Keratinocyte (primary cell): ENCODE results near the gene MTM1. TPM values are rescaled to one million over a fixed set of nuclear protein-coding genes. Genes with fewer than 3 reads are reported as not detected.

Experiments used
- DNase-seq: peaks from one replicate; pipeline ENCODE4 v3.0.0-alpha.2; 2011; ENCODE audit warnings: low read depth, missing footprints, low spot score
- FAIRE-seq: peaks from 2 replicates; lab custom pipeline; 2011; peaks lifted over from hg19 to GRCh38; lab: Jason Lieb, UNC
- H2AFZ ChIP-seq: 2 replicates; pipeline ENCODE4 v1.6.0; 2012; ENCODE audit warnings: low read length, control low read depth, inconsistent platforms; ENCODE audit not compliant: control insufficient read depth
- H3K27ac ChIP-seq: 2 replicates; pipeline ENCODE4 v1.5.1; 2011; ENCODE audit warnings: low read length; ENCODE audit not compliant: control insufficient read depth, insufficient read depth
- H3K27me3 ChIP-seq: 3 replicates; pipeline ENCODE4 v1.6.0; 2011; ENCODE audit warnings: low read length; ENCODE audit not compliant: control insufficient read depth, insufficient read depth; ENCODE audit errors: extremely low read depth
- H3K36me3 ChIP-seq, 2 experiments: 2 replicates in 1 of 2; 3 replicates in 1 of 2; pipeline ENCODE4 v1.5.1; 2011; ENCODE audit warnings: low read length in 2 of 2, mild to moderate bottlenecking in 1 of 2; ENCODE audit not compliant: control insufficient read depth in 2 of 2, insufficient read depth in 2 of 2; ENCODE audit errors: extremely low read depth in 1 of 2
- H3K4me1 ChIP-seq: 3 replicates; pipeline ENCODE4 v1.5.1; 2011; ENCODE audit warnings: low read length; ENCODE audit not compliant: control insufficient read depth, insufficient read depth; ENCODE audit errors: extremely low read depth
- H3K4me2 ChIP-seq: 3 replicates; pipeline ENCODE4 v1.6.0; 2011; ENCODE audit warnings: low read depth, low read length; ENCODE audit not compliant: control insufficient read depth, insufficient read depth; ENCODE audit errors: extremely low read depth
- H3K4me3 ChIP-seq, 3 experiments: fragments of 200-600 bp in 1 of 3; sonication (generic) in 1 of 3; 2 replicates in 2 of 3; 3 replicates in 1 of 3; pipeline ENCODE4 v1.5.1; 2011 to 2016; ENCODE audit warnings: low read length in 3 of 3, mild to moderate bottlenecking in 3 of 3, control low read depth in 2 of 3, inconsistent platforms in 1 of 3, low read depth in 1 of 3, mixed read lengths in 1 of 3, mixed run types in 1 of 3, moderate library complexity in 1 of 3; ENCODE audit not compliant: control insufficient read depth in 2 of 3, insufficient read depth in 2 of 3; ENCODE audit errors: extremely low read depth in 1 of 3
- H3K79me2 ChIP-seq: 2 replicates; pipeline ENCODE4 v1.6.0; 2012; ENCODE audit warnings: low read length; ENCODE audit not compliant: control insufficient read depth, insufficient read depth
- H3K9ac ChIP-seq: 3 replicates; pipeline ENCODE4 v1.6.0; 2011; ENCODE audit warnings: low read length; ENCODE audit not compliant: control insufficient read depth, insufficient read depth; ENCODE audit errors: extremely low read depth
- H3K9me1 ChIP-seq: 3 replicates; pipeline ENCODE4 v1.6.0; 2011; ENCODE audit warnings: low read length; ENCODE audit not compliant: control insufficient read depth, insufficient read depth; ENCODE audit errors: extremely low read depth
- H3K9me3 ChIP-seq: 2 replicates; pipeline ENCODE4 v1.5.1; 2012; ENCODE audit warnings: low read depth, low read length; ENCODE audit not compliant: control insufficient read depth
- H4K20me1 ChIP-seq: 3 replicates; pipeline ENCODE4 v1.6.0; 2011; ENCODE audit warnings: low read length; ENCODE audit not compliant: control insufficient read depth, insufficient read depth; ENCODE audit errors: extremely low read depth
- EZH2 ChIP-seq: IDR thresholded peaks from one replicate; pipeline ENCODE4 v1.6.1; 2012; ENCODE audit warnings: inconsistent platforms, mild to moderate bottlenecking, low read length, moderate library complexity
- dilution Hi-C: fragments of 300-500 bp; cut with MboI; formaldehyde crosslinking; loops from one replicate; pipeline ENCODE4 v1.7.0; 2020; ENCODE audit warnings: low sequenced_read_pairs; ENCODE audit not compliant: extremely low pct_ligation_motif_present
- polyA plus RNA-seq, 5 experiments: library from polyadenylated mRNA; depleted of rRNA in 3 of 5; stranded (reverse) in 3 of 5; stranded (forward) in 1 of 5; unstranded in 1 of 5; fragments of >200 nt; gene quantifications; 1 replicate in 1 of 5; 2 replicates in 3 of 5; 3 replicates in 1 of 5; pipeline versions ENCODE4 v1.2.1 to v1.2.3, GENCODE V29; 2011 to 2012; ENCODE audit warnings: missing spikeins in 2 of 5, low read depth in 1 of 5, low replicate concordance in 1 of 5
- TF ChIP-seq, protein P1 (sequence below), 3 experiments: IDR thresholded peaks in 1 of 3; conservative IDR thresholded peaks in 1 of 3; optimal IDR thresholded peaks in 1 of 3; 2 replicates in 2 of 3; 3 replicates in 1 of 3; pipeline versions ENCODE3 to v1.5.1; 2011; ENCODE audit warnings: low read length in 3 of 3, mild to moderate bottlenecking in 3 of 3, moderate library complexity in 2 of 3, control low read depth in 1 of 3, inconsistent platforms in 1 of 3; ENCODE audit not compliant: insufficient read depth in 2 of 3; ENCODE audit errors: extremely low read depth in 1 of 3

The MTM1 gene
- polyA plus RNA-seq, 1 donor (not counting 4 experiments of a cell fraction or from before 2014, with no cell fraction given) = 13.9 TPM

DNA sequence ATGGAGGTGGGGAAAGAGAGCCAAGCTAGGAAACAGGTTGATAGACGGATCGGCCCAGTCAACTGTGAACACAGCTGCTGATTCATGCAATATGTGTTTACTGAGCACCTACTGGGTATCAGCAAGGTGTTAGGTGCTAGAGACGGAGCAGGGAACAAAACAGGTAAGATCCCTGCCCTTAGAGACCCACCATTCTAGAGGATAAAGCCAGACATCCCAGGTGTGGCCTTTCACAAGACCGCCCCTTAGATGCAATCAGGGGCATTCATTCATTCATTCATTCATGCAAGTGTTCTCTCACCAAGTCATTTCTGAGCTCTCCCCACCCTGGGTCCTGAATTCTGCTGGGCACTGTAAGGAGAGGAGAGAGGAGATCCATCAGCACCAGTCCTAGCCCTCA, 20.2 kb upstream of the MTM1 start:
- FAIRE-seq = no peak

DNA sequence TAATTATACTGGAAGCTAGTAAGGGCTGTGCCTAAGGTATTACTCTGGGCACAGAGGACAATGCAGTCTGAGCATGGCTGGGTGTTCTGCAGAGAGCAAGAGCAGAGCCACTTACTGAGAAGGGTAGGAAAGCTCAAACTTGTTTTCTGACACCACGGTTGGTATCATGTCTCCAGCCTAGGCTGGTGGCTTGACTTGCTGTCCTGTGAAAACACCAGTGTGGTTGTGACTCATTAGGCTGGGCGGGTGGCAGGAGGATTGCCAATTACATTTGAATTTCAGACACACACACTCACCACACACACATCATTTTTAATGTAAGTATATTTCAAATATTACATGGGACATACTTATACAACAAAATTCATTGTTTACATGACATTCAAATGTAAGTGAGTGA, 19.7 kb upstream of the MTM1 start:
- no peaks in the 10 kb centered on the region for H3K9me1 ChIP-seq
- no peak overlapping the region for H3K27ac ChIP-seq
- FAIRE-seq = no peak
- no peak overlapping the region for H3K4me3 ChIP-seq
- H3K36me3 ChIP-seq = no peaks in the 10 kb centered on the region
- no peak overlapping the region for H3K4me2 ChIP-seq
- no peaks in the 10 kb centered on the region for H4K20me1 ChIP-seq
- no peaks in the 10 kb centered on the region for H3K79me2 ChIP-seq
- no peak for TF ChIP-seq EZH2
- TF ChIP-seq, protein P1, sequence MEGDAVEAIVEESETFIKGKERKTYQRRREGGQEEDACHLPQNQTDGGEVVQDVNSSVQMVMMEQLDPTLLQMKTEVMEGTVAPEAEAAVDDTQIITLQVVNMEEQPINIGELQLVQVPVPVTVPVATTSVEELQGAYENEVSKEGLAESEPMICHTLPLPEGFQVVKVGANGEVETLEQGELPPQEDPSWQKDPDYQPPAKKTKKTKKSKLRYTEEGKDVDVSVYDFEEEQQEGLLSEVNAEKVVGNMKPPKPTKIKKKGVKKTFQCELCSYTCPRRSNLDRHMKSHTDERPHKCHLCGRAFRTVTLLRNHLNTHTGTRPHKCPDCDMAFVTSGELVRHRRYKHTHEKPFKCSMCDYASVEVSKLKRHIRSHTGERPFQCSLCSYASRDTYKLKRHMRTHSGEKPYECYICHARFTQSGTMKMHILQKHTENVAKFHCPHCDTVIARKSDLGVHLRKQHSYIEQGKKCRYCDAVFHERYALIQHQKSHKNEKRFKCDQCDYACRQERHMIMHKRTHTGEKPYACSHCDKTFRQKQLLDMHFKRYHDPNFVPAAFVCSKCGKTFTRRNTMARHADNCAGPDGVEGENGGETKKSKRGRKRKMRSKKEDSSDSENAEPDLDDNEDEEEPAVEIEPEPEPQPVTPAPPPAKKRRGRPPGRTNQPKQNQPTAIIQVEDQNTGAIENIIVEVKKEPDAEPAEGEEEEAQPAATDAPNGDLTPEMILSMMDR (optimal IDR thresholded peaks at IDR 0.05 in 1 of 3, IDR thresholded peaks at IDR 0.05 in 1 of 3, conservative IDR thresholded peaks at IDR 0.05 in 1 of 3; ENCODE audit: extremely low read depth in 1 of 3, insufficient read depth in 2 of 3, low read length in 3 of 3) = no peak
- no peaks in the 10 kb centered on the region for H3K9me3 ChIP-seq
- dilution Hi-C loops = no loop called here
- H3K4me1 ChIP-seq = peaks cover 5% of the 10 kb centered on the region
- H2AFZ ChIP-seq = no peak overlapping the region
- no peak for DNase-seq
- H3K27me3 ChIP-seq = no peaks in the 10 kb centered on the region
- H3K9ac ChIP-seq = no peak overlapping the region

More for the DNA sequence above, 20.2 kb upstream of the MTM1 start:
- Histone ChIP-seq H3K4me3 (no peak overlapping the region), H3K27ac (no peak overlapping the region), H3K9me3 (no peaks in the 10 kb centered on the region), H4K20me1 (no peaks in the 10 kb centered on the region), H3K79me2 (no peaks in the 10 kb centered on the region), H3K4me2 (no peak overlapping the region), H3K27me3 (no peaks in the 10 kb centered on the region), H3K36me3 (no peaks in the 10 kb centered on the region), H3K9me1 (no peaks in the 10 kb centered on the region), H3K4me1 (peaks cover 5% of the 10 kb centered on the region), H2AFZ (peak overlapping the region; percentile 3), H3K9ac (no peak overlapping the region)
- DNase-seq = no peak
- TF ChIP-seq, protein P1 (optimal IDR thresholded peaks at IDR 0.05 in 1 of 3, IDR thresholded peaks at IDR 0.05 in 1 of 3, conservative IDR thresholded peaks at IDR 0.05 in 1 of 3; ENCODE audit: extremely low read depth in 1 of 3, insufficient read depth in 2 of 3, low read length in 3 of 3) = no peak
- TF ChIP-seq EZH2 = no peak
- dilution Hi-C loops = no loop called here
